ENCODE results near the gene B4GALNT1.
"Not testable (repeated sequence)": the region's sequence is repeated elsewhere in the genome, so short reads cannot be mapped to it uniquely, and the experiment has no call there.

The B4GALNT1 gene

DNA sequence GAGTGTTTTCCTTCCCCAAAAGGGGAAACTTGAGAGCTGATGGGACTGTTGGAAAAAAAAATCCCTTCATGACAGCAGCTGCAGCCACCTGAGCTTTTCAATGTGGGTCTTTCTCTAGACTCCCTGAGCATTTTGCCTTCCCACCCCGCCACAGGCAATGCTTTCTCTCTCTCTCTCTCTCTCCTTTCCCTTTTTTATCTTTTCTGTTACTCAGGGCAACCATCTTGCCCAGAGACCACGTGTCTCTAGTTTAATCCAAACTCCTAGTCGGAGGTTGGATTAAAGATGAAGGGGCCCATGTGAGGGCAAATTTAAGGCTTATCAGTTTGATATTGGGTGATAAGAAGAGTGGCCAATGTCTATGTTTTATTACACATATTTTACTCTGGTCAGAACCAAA, 25.9 kb upstream of the B4GALNT1 start:
- no peak for TF ChIP-seq Cebpa-rat (IDR thresholded peaks at IDR 0.05)
- Histone ChIP-seq H3K27ac (no peak overlapping the region), H3K9ac (no peak overlapping the region), H3K36me3 (no peaks in the 10 kb centered on the region), H4K20me1 (no peaks in the 10 kb centered on the region), H3K4me3 (no peak overlapping the region), H3K27me3 (no peaks in the 10 kb centered on the region), H3K4me1 (no peaks in the 10 kb centered on the region), H3K4me2 (no peak overlapping the region), H3K9me3 (peaks cover 74% of the 10 kb centered on the region)

- Histone ChIP-seq H3K36me3 (no peaks in the 10 kb centered on the region), H3K9me3 (peaks cover 74% of the 10 kb centered on the region), H4K20me1 (no peaks in the 10 kb centered on the region), H3K27ac (no peak overlapping the region), H3K4me2 (no peak overlapping the region), H3K27me3 (no peaks in the 10 kb centered on the region), H3K9ac (no peak overlapping the region), H3K4me1 (no peaks in the 10 kb centered on the region), H3K4me3 (no peak overlapping the region)
- TF ChIP-seq Cebpa-rat (IDR thresholded peaks at IDR 0.05) = no peak
These were observed 24.7 kb upstream of the B4GALNT1 start for GRCh38 chr12:57657744-57658143.

- H3K27me3 ChIP-seq, H3K4me1 ChIP-seq, H3K27ac ChIP-seq, H3K4me2 ChIP-seq, H3K4me3 ChIP-seq, H3K36me3 ChIP-seq, H4K20me1 ChIP-seq, H3K9ac ChIP-seq: not testable (repeated sequence)
- peaks cover 66% of the 10 kb centered on the region for H3K9me3 ChIP-seq
These were observed 23.4 kb upstream of the B4GALNT1 start for GRCh38 chr12:57656408-57656807.

- Histone ChIP-seq H3K4me2 (no peak overlapping the region), H3K4me1 (no peaks in the 10 kb centered on the region), H4K20me1 (no peaks in the 10 kb centered on the region), H3K9ac (no peak overlapping the region), H3K27me3 (no peaks in the 10 kb centered on the region), H3K27ac (no peak overlapping the region), H3K9me3 (peaks cover 60% of the 10 kb centered on the region), H3K36me3 (no peaks in the 10 kb centered on the region), H3K4me3 (no peak overlapping the region)
- no peak for TF ChIP-seq Cebpa-rat (IDR thresholded peaks at IDR 0.05)
These were observed 22.7 kb upstream of the B4GALNT1 start for GRCh38 chr12:57655541-57656240.

- Histone ChIP-seq H3K27me3 (no peaks in the 10 kb centered on the region), H3K4me2 (no peak overlapping the region), H4K20me1 (no peaks in the 10 kb centered on the region), H3K4me1 (no peaks in the 10 kb centered on the region), H3K9me3 (peaks cover 50% of the 10 kb centered on the region), H3K9ac (no peak overlapping the region), H3K27ac (no peak overlapping the region), H3K4me3 (no peak overlapping the region), H3K36me3 (no peaks in the 10 kb centered on the region)
- no peak for TF ChIP-seq Cebpa-rat (IDR thresholded peaks at IDR 0.05)
These were observed 21.0 kb upstream of the B4GALNT1 start for GRCh38 chr12:57654042-57654441.

DNA sequence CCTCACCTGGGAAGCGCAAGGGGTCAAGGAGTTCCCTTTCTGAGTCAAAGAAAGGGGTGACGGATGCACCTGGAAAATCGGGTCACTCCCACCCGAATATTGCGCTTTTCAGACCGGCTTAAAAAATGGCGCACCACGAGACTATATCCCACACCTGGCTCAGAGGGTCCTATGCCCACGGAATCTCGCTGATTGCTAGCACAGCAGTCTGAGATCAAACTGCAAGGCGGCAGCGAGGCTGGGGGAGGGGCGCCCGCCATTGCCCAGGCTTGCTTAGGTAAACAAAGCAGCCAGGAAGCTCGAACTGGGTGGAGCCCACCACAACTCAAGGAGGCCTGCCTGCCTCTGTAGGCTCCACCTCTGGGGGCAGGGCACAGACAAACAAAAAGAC, 13.7 kb upstream of the B4GALNT1 start:
- H4K20me1 ChIP-seq, H3K27ac ChIP-seq, H3K9ac ChIP-seq, H3K4me2 ChIP-seq, H3K4me3 ChIP-seq, H3K27me3 ChIP-seq, H3K36me3 ChIP-seq, H3K4me1 ChIP-seq: not testable (repeated sequence)
- H3K9me3 ChIP-seq = peaks cover 40% of the 10 kb centered on the region

DNA sequence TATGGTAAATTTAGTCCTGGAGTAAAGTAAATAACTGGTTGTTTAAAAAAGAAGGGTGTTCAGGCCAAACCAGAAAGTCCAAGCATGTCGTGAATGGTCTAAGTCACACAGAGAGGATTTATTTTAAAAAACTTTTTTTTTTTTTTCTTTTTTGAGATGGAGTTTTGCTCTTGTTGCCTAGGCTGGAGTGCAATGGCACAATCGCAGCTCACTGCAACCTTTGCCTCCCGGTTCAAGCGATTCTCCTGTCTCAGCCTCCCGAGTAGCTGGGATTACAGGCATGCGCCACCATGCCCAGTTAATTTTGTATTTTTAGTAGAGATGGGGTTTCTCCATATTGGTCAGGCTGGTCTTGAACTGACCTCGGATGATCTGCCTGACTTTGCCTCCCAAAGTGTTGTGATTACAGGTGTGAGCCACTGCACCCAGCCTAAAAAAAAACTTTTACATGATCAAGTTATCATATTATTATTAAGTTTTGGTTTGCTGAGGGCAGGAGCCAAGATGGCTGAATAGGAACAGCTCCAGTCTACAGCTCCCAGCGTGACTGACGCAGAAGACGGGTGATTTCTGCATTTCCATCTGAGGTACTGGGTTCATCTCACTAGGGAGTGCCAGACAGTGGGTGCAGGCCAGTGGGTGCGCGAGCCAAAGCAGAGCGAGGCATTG, 13.1 kb upstream of the B4GALNT1 start:
- H3K27me3 ChIP-seq, H3K4me2 ChIP-seq: not testable (repeated sequence)

DNA sequence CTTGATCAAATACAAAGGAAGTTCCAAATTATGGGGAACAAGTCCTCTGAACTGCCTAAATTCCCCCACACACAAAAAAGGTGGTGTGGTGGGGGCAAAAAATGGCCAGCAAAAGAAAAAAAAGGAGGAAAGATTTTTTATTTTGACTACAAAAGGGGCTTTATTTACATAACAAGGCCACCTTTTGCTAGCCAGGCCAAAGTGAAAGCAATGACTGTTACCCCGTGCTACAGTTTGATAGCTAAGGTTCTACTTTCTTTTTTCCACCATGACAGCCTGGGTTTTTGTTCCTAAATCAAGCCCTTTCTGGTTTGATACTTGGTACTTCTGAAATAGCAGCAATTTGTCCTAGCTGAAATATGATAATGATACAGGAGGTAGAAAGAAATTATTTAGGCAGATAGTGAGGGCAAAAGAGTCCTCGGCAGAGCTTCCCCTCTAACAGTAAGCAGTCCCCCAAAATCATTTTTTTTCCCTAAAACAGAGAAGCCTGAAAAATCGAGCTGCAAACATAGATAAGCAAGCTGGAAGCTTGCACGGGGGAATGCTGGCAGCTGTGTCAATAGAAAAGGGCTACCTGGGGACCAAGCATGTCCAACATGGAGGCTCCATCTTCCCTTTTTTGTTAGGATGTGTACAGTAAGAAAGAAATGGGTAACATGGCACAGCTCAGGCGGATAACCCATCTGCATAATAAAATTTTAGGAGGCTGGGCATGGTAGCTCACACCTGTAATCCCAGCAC, 8.9 kb upstream of the B4GALNT1 start:
- no peak overlapping the region for H3K4me2 ChIP-seq
- no peaks in the 10 kb centered on the region for H3K36me3 ChIP-seq
- H3K4me3 ChIP-seq = no peak overlapping the region
- no peaks in the 10 kb centered on the region for H3K4me1 ChIP-seq
- H3K27me3 ChIP-seq = no peaks in the 10 kb centered on the region
- H3K27ac ChIP-seq = no peak overlapping the region
- peaks cover 40% of the 10 kb centered on the region for H3K9me3 ChIP-seq
- TF ChIP-seq Cebpa-rat (IDR thresholded peaks at IDR 0.05) = no peak
- H4K20me1 ChIP-seq = no peaks in the 10 kb centered on the region
- no peak overlapping the region for H3K9ac ChIP-seq

More for the DNA sequence above, 13.1 kb upstream of the B4GALNT1 start:
- not testable (repeated sequence) for H3K4me1 ChIP-seq, H4K20me1 ChIP-seq, H3K4me3 ChIP-seq, H3K27ac ChIP-seq, H3K9ac ChIP-seq, H3K36me3 ChIP-seq
- H3K9me3 ChIP-seq = peaks cover 40% of the 10 kb centered on the region

DNA sequence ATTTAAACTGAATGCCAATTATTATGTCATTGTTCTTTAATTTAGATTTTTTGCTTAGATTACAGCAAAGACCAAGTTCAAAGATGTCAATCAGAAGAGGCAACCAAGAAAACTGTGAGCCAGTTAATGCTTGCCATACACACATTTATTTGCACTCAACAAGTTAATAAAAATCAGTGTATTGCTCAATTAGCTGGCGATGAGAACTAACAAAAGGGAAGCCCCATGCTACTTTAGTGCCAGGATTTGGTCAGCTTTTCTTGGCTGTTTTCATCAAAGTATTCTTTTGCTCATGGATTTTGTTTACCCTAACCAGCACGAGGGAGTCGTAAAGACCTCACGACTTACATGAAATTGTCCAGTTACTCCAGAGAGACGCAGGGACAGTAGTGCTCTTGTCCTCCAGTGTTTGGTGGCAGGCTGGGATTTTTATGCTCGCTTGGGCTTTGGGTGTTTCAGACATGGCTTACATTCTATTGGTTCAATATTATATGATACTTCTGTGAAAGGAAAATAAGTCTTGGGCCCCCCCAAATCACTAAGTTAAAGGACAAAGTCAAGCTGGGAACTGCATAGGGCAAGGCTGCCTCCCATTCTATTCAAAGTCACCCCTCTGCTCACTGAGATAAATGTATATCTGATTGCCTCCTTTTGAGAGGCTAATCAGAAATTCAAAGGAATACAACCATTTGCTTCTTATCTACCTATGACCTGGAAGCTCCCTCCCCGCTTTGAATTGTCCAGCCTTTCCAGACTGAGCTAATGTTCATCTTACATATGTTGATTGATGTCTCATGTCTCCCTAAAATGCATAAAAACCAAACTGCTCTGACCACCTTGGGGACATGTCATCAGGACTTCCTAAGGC, 7.4 kb upstream of the B4GALNT1 start:
- no peaks in the 10 kb centered on the region for H4K20me1 ChIP-seq
- H3K9ac ChIP-seq = no peak overlapping the region
- H3K27me3 ChIP-seq = no peaks in the 10 kb centered on the region
- H3K36me3 ChIP-seq = no peaks in the 10 kb centered on the region
- no peak overlapping the region for H3K4me2 ChIP-seq
- H3K9me3 ChIP-seq = peaks cover 29% of the 10 kb centered on the region
- no peak for TF ChIP-seq Cebpa-rat (IDR thresholded peaks at IDR 0.05)
- no peaks in the 10 kb centered on the region for H3K4me1 ChIP-seq
- no peak overlapping the region for H3K27ac ChIP-seq
- H3K4me3 ChIP-seq = no peak overlapping the region
